DMS153 treated with DMSO at 0.1 percent for 48 hours (cell line): ENCODE measurements around the gene ZNF652.
A peak's percentile ranks its signal among the peaks of the same experiment; 100 is the strongest.
"Not testable (repeated sequence)": the region's sequence is repeated elsewhere in the genome, so short reads cannot be mapped to it uniquely, and the experiment has no call there.

Experiments
- DNase-seq: peaks from one replicate; lab custom pipeline; 2025; ENCODE audit not compliant: unreplicated experiment; lab: John Stamatoyannopoulos, UW

Gene ZNF652

DNA sequence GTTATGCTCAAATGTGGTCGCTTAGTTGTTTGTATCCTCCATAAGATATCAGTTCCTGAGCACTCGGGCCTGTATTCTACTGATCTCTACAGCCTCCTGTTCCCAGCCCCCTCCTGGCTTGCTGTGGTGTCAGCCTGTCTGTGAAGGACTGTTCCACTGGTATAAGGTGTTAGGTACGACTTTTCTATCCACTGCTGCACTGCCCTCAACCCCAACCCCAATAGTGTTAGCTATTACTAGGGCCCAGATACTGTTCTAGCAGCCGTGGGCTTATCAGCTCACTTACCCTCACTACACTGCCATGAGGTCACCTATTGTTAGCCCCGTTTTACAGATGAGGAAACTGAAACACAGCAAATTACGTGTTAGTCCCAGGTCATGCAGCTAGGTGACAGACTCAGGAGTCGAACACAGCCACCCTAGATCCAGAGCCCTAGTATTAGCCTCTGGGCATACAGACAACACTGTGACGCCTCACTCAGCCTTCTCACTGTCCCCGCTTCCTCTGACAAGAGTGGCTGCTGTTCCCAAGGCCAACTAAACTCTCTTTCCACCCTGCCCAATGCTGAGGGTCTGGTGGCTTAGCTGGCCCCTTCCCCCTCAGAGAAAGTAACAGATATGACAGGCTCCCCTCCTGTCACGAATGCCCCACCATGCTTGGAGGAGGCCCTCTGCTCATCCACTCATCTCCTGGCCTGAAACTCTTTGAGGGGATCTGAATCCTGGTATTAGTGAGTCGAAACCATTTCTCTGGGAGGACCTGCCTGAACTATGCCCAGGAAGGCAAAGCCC lies 25.6 kb upstream of the ZNF652 start:
- DNase-seq = no peak

DNA sequence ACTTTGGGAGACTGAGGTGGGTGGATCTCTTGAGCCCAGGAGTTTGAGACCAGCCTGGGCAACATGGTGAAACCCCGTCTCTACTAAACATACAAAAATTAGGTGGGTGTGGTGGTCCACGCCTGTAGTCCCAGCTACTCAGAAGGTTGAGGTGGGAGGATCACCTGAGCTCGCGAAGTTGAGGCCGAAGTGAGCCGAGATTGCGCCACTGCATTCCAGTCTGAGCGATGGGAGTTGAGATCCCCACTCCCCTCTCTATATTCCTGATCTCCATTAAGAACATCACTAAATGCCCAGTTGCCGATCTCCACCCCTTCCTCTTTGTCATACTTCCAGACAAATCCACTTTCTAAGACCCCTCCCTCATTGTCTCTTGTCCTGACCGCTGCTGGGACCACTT lies 24.3 kb upstream of the ZNF652 start:
- no peak for DNase-seq

DNA sequence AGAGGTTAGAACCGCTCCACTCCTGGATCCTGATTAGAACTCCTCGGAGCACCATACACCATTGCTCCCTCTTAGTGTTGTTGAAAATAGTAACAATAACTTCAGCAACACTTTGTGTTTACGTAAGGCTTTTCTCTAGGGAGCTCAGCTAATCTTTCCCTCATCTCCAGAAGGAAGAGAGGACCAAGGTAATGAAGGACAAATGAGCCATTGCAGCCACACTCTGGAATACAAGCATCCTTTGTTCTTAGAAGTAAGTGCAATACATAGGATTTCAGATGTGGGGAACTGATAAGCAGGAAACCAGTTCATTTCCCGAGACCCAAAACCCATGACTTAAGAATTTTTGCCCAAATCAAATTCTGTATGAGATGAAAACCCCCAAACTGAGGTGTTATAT lies 22.9 kb upstream of the ZNF652 start:
- no peak for DNase-seq

DNA sequence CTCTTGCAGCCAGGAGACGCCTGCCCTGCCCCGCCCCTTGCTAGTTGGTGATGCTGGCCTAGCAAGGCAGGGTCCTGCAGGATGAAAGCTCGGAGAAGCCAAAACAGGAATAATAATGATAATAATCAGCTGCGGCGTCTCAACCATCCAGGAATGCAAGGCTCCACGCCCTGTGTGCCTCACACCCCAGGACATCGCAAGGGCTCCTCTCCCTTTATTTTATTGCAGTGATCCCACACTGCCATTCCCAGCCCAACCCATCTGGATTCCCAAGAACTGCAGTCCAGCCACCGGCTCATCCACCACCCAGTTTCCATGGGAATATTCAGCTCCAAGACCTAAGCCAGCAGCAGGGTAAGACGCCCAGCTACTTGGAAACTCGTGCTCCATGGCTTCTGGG lies 21.0 kb upstream of the ZNF652 start:
- no peak for DNase-seq

DNA sequence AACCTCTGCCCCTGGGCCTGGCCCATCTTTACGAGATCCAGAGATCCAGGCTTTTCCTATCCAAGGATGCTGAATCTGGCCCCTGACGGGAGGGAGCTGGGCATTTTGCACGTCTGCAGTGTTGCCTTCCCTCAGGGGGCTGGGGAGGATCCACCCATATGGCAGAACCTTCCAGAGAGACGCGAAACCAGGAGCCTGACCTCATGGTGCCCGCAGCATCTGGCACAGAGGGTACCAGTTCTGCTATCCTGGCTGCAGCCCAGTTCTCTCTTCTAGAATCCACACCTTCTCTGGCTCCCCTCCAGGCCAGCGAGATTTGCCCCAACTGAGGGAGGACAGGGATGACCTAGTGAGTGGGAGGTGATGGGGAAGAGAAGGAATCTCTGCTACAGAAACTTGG lies 20.5 kb upstream of the ZNF652 start:
- no peak for DNase-seq

DNA sequence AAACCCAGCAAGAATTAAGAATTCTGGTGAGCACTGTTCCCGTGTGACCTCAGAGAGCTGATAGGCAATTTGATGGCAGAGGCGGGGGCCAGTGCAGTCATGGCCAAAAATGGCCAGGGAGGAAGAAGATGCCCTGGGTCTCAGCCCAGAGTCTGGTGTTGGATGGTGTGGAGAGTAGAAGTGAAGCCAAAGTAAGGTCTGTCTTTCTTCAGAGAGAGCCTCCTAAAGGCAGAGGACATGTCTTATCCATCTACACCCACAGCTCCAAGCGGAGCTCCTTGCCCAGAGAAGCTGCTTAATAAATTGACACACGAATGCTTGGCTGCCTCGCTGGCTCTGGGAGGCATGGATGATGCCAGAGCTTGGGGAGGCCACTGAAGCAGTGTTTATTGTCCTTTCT lies 19.7 kb upstream of the ZNF652 start:
- DNase-seq = no peak

DNA sequence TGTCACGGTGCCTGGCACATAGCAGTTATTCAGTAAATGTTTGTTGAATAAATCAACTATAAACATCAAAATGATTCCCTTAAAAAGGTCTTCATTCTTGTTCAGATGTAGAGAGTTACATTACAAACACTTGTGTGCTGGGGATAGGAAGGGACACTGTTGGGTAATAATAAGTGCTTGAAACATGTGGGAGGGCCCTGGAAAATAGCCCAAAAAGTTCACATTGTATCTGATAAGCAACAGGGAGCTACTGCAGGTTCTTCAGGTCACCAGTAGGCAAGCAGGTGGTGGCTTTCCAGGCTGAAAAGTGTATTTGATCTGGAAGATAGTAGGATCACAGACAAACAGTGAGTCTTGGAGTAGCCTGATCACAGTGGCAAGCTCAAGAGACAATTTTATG lies 19.0 kb upstream of the ZNF652 start:
- DNase-seq = no peak

DNA sequence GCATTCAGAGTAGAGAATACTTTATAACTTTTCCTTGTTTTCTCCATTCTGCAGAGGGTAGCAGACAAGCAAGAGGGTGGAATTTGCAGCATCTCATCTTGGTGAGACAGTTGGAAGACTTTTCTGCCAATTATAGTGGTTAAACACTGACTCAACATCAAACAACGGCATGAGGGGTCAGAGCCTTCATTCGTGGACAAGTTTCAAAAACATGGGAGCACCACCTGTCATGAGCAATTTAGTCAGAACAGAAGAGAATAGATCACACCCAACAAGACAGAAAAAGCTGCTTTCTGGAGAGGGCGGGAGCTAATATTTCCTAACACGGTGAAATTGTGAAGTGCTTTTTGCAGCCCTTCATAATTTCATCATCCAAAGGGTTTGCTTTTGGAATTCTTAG lies 17.9 kb upstream of the ZNF652 start:
- DNase-seq = no peak

DNA sequence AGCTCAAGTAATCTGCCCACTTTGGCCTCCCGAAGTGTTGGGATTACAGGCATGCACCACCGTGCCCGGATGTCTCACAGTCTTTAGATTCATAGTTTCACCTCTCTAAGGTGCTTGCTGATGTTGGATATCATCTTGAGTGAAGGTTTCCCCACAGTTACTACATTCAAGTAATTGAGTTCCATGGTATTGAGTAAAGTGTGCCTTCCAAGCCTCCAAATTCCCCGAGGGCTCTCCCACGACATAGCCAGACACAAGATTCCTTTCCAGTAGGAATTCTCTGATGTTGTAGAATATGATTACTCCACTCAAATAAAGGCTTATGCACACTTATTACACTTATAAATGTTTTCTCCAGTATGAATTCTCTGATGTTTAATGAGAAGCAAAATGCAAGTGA lies 16.3 kb upstream of the ZNF652 start:
- DNase-seq = no peak

DNA sequence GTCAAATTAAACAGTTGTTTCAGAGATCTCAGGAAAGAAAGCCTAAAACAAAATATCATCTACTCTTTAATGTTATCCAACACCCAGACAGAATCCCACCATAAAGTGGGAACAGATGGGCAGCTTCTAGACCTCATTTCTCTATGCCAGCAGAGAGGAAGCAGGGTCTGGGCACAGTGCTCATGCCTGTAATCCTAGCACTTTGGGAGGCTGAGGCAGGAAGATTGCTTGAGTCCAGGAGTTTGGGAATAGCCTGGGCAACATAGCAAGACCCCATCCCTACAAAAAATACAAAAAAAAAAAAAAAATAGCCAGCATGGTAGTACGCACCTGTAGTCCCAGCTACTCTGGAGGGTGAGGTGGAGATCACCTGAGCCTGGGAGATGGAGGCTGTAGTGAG lies 13.5 kb upstream of the ZNF652 start:
- DNase-seq = no peak

DNA sequence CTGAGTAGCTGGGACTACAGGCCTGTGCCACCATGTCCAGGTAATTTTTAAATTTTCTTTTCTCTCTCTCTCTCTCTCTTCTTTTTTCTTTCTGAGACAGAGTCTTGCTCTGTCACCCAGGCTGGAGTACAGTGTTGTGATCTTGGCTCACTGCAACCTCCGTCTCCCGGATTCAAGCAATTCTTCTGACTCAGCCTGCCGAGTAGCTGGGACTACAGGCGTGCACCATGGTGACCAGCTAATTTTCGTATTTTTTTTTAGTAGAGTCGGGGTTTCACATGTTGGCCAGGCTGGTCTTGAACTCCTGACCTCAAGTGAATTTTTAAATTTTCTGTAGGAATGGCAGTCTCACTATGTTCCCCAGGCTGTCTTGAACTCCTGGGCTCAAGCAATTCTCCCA lies 11.1 kb upstream of the ZNF652 start:
- DNase-seq = no peak

DNA sequence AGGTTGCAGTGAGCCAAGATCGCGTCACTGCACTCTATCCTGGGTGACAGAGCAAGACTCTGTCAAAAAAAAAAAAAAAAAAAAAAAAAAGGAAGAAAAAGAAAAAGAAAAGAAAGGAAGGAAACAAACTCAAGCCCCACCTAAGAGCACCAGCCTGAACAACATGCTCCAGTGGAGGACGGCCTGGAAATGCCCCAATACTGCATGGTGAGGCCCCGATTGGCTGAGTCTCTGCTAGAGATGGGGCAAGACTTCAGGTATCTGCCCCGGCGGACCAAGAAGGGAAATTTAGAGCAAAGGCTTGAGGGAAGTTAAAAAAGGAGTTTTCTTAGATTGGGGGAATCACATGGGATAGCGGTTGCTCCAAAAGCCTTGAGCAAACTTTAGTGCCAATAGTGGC lies 10.4 kb upstream of the ZNF652 start:
- no peak for DNase-seq

DNA sequence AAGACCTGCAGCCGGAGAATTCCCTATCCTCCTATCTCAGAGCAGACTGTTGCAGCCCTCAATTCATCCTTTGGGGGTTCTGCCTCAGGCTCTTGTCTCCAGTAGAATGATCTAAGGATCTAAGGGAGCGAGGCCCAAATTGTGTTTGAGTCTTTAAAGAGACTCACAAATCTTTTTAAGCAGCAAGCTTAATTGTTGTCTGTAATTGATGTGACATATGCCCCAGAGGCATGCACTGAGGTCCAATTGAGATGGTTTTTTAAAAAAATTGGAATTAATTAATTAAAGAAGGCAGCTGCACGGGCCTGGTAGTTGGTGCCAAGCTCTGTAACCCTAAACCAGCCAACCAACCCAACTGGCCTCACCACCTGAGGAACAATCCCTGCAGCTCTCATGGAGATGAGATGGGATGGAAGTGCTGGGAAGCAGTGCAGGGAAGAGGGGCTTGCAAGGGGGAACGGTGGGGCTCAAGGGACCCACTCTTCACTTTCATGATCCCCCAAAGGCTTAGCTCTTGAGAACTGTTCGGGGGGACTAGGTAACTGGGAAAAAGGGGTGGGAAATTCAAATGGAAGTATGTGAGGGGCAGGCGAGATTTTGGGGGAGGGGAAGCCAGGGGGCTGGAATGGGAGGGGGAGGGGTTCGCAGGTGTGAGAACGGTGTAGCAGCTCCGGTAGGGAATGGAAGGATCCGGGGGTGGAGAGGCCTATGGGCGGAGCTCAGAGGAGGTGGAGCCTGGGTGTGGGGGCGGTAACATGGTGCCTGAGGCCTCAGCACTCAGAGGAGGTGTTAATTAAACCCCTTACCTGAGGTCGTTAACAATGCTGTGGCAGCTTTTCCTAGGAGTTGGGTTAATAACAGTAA lies 9.2 kb upstream of the ZNF652 start:
- DNase-seq = no peak

DNA sequence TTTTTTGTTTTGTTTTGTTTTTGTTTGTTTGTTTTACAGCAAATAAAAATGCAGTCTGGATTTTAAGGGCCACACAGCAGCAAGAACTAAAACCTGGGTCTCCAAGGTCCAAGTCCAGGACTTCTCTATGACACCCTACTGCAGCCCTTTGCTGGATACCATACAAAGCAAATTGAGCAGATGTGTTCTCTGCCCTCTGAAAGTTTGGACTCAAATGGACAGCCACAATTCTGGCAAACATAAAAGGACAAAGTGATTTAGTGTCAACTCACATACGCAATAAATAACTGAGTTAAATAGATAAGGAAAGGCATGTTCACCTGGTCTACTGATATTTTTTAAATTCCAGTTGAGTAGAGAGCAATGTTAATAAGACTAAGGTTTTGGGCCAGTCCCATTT lies 7.7 kb upstream of the ZNF652 start:
- no peak for DNase-seq

DNA sequence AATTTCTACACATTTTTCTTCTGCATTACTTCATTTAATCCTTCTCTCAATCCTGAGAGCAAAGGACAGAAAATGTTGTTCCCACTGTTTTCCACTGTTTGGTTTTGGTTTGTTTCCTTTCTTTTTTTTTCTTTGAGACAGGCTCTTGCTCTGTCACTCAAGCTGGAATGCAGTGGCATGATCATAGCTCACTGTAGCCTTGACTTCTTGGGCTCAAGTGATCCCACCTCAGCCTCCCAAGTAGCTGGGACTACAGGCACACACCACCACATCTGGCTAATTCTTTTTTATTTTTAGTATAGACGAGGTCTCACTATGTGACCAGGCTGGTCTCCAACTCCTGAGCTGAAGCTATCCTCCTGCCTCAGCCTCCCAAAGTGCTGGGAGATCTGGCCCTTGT lies 7.0 kb upstream of the ZNF652 start:
- no peak for DNase-seq

DNA sequence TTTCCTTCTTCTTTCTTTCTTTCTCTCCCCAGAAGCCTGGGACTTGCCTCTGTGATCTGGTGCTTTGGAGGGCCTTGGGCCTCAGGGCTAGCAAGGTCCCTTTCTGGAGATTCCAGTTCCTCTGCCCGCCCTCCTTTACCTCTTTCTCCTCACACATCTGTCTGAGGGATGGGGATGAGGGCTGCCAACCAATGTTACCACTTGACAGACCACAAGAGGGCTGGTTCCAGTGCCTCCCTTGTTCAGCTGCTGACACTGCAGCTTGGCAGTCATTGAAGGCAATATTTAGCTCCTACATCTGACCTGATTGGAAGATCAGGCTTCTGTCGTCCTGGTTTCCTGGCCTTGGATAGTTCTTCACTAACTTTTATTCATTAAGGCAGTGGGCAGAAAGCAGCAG lies 3.6 kb upstream of the ZNF652 start:
- no peak for DNase-seq

DNA sequence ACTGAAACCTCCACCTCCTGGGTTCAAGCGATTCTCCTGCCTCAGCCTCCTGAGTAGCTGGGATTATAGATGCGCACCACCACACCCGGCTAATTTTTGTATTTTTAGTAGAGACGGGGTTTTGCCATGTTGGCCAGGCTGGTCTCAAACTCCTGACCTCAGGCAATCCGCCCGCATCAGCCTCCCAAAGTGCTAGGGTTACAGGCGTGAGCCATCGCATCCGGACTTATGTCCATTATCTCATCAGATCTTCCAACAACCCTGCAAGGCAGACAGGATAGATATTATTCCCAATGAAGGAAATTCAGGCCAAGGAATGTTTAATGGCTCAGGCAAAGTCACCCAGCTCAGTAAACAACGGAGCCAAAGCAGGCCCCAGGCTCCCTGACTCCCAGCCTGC lies 3.1 kb upstream of the ZNF652 start:
- not testable (repeated sequence) for DNase-seq

DNA sequence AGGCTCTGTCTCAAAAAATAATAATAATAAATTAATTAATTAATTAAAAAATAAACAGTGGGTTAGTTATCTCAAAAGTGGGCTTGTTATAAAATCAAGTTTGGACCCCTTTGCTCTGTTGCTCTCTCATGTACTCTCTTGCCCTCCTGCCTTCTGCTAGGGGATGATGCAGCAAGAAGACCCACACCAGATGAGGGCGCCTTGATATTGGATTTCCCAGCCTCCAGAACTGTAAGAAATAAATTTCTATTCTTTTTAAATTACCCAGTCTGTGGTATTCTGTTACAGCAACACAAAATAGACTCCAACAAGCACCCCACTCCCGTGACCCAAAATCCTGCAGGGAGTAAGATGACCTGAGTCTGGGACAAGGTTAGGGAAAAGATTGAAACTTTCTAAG lies 2.1 kb upstream of the ZNF652 start:
- no peak for DNase-seq

DNA sequence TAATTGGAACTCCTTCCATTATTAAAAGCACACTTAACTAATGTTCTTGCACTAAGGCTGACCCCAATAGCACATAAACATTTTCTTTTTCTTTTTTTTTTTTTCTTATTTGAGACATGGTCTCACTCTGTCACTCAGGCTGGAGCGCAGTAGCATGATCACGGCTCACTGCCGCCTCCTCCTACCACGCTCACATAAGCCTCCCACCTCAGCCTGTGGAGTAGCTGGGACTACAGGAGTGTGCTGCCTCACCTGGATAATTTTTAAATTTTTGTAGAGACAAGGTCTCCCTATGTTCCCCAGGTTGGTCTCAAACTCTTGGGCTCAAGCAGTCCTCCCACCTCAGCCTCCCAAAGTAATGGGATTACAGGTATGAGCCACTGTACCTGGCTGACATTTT lies 1.2 kb upstream of the ZNF652 start:
- no peak for DNase-seq

DNA sequence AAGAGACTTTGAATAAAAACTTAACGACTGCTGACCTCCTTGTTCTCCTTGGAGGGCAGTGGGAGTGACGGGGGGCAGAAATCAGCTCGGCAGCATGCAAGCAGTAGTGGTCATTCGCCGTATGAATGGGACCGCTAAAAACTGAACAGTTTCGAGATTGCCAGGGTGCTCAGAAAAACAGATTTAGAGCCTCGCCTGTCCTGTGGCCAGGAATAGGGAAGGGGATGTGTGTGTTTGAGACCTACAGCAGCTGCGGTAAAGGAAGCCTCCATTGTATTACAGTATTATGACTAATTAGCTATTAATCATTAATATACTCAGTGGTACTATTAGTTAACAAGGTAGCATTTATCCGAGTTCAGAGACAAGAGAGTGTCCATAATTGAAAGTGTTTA lies 670 bp upstream of the ZNF652 start:
- no peak for DNase-seq

DNA sequence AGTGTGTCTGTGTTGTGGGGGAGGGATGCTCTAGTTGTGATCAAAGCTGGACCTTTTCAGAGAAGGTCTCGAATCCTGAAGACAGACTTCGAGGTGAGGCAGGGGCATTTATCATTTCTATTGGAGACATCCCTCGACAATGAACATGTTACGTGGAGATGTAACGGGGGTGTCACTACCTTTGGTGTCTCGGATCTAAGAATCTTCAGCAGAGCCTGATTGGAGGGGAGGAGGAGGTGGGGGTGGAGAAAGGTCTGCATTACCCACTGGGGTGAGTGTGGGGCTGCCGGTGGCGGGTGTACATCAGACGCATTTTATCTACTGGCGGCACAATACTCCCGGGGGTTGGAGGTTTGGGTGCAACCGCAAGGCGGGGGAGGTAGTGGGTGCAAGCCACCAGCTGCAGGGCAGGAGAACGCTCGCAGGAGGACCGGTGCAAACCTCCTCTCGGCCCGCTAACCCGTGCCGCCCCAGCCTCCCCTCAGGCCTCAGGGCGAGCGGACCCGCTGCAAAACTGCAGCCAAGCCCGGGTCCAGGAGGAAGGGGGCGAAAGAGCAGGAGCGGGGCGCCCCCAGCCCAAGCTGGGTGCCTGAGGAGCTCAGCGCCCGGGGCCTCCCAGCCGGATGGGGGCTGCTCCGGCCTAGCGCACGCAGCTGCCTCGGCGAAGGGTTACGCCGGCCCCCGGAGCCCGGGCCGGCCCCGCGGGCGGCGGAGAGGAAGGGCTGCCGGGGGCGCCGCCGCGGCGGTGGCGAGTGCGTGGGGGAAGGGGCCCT lies 735 bp downstream of the ZNF652 start:
- DNase-seq = no peak

DNA sequence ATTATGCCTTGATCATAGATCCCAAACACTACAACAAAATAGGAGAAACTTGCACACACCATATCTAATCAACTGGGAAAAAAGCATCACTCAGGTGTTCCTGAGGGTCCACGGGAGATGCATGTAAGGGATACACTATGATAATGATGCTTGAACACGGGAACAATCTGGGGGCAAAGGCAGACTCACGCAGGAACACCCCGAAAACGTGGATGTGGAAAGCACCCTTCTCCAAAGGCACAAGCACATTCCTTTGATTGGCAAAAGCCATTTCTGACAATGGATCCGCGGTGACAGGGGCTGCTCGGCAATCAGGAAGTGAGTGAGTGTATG lies 1.3 kb downstream of the ZNF652 start:
- DNase-seq = peak; percentile 6
